Peyer's patch (tissue), 4 donors: Measurements from ENCODE around the gene ZMYND12.

Experiments
- CTCF ChIP-seq, 6 experiments: fragments of 450-650 bp in 4 of 6; fragments of 200-600 bp in 2 of 6; sonication (generic) in 1 of 6; IDR thresholded peaks; one replicate each; pipeline ENCODE4 v1.5.1; 2017 to 2019; ENCODE audit warnings: antibody characterized with exemption in 6 of 6, mild to moderate bottlenecking in 3 of 6, moderate library complexity in 1 of 6
- POLR2A ChIP-seq, 2 donors: fragments of 450-650 bp; IDR thresholded peaks; one replicate each; pipeline ENCODE4 v1.5.1; 2017; ENCODE audit warnings: antibody characterized with exemption in 2 of 2, mild to moderate bottlenecking in 2 of 2, moderate library complexity in 2 of 2

DNA sequence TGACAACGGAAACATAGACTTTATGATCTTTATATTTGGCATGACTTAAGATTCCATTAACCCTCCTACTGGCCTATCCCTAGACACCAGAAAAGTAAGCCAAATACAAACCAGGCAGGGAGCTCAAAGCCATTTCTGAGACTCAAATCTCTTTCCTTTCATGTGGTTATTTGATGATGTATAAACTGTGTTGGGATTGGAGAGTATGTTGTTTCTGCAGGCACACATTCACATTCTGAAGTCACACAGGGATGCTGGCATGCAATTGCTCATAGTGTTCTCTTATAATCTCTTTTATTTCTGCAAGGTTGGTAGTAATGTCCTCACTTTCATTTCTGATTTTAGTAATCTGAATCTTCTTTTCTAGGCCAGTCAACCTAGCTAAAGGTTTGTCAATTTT lies 5.8 kb downstream of the ZMYND12 start:
- no peak for TF ChIP-seq CTCF (IDR thresholded peaks at IDR 0.05)
- TF ChIP-seq POLR2A (IDR thresholded peaks at IDR 0.05): no peak
